ENCODE results near the gene MSRB1. TPM values are rescaled to one million over a fixed set of nuclear protein-coding genes. Genes with fewer than 3 reads are reported as not detected.
"Not testable (repeated sequence)": the region's sequence is repeated elsewhere in the genome, so short reads cannot be mapped to it uniquely, and the experiment has no call there.

Gene MSRB1
- total RNA-seq, 4 donors from 2014 or later = 17.3 to 46.6 (median 38.3) TPM

- H3K4me3 ChIP-seq = peak overlapping the region; percentile 78 to 96 (median 92)
- H3K36me3 ChIP-seq = peaks cover 0 to 25% (median 0%) of the 10 kb centered on the region in 3 donors
- H3K27me3 ChIP-seq = no peaks in the 10 kb centered on the region
- H3K9me3 ChIP-seq = no peaks in the 10 kb centered on the region
- H3K27ac ChIP-seq = peak overlapping the region; percentile 95 to 100 (median 96)
- peak in 1 of 2 donors; percentile 49 for TF ChIP-seq POLR2A (IDR thresholded peaks at IDR 0.05)
- TF ChIP-seq CTCF (IDR thresholded peaks at IDR 0.05) = no peak
- DNase-seq = no peak
- peaks cover 3 to 29% (median 19%) of the 10 kb centered on the region in 4 donors for H3K4me1 ChIP-seq
Observed at GRCh38 chr16:1965396-1966001, 22.5 kb upstream of the MSRB1 start.

- Histone ChIP-seq H3K27me3 (no peaks in the 10 kb centered on the region), H3K9me3 (no peaks in the 10 kb centered on the region), H3K4me3 (peak within 1 kb of the TSS; percentile 78 to 96 (median 92)), H3K36me3 (peaks cover 0 to 25% (median 0%) of the 10 kb centered on the region in 3 donors), H3K4me1 (peaks cover 3 to 33% (median 22%) of the 10 kb centered on the region in 4 donors), H3K27ac (peak within 1 kb of the TSS; percentile 95 to 100 (median 96))
- peak; percentile 98 to 100 (median 100) for DNase-seq
- TF ChIP-seq POLR2A (IDR thresholded peaks at IDR 0.05) = peak; percentile 94 to 96
- TF ChIP-seq CTCF (IDR thresholded peaks at IDR 0.05) = no peak
Observed at GRCh38 chr16:1964506-1965395, 21.8 kb upstream of the MSRB1 start, which contains the start of gene RPS2. RPS2 (minus strand) TSS chr16:1964826; CDS start chr16:1964625, 201 bp downstream.

GRCh38 chr16:1963806-1964505 lies 21.0 kb upstream of the MSRB1 start:
- peak; percentile 35 to 70 (median 67) for DNase-seq
- peaks cover 0 to 25% (median 0%) of the 10 kb centered on the region in 3 donors for H3K36me3 ChIP-seq
- TF ChIP-seq POLR2A (IDR thresholded peaks at IDR 0.05) = no peak
- peak in 3 of 6 experiments; percentile 16 to 30 (median 30) for TF ChIP-seq CTCF (IDR thresholded peaks at IDR 0.05)
- peaks cover 3 to 35% (median 23%) of the 10 kb centered on the region in 4 donors for H3K4me1 ChIP-seq
- peak overlapping the region; percentile 78 to 96 (median 92) for H3K4me3 ChIP-seq
- H3K27me3 ChIP-seq = no peaks in the 10 kb centered on the region
- no peaks in the 10 kb centered on the region for H3K9me3 ChIP-seq
- peak overlapping the region; percentile 95 to 100 (median 96) for H3K27ac ChIP-seq

GRCh38 chr16:1962161-1963153 lies 19.5 kb upstream of the MSRB1 start:
- not testable (repeated sequence) for H3K9me3 ChIP-seq, H3K27me3 ChIP-seq, DNase-seq
- Histone ChIP-seq H3K4me3 (peak overlapping the region in 1 of 4 donors; percentile 90), H3K36me3 (peaks cover 0 to 25% (median 0%) of the 10 kb centered on the region in 3 donors), H3K27ac (peak overlapping the region in 1 of 4 donors; percentile 97), H3K4me1 (peaks cover 3 to 38% (median 24%) of the 10 kb centered on the region in 4 donors)

GRCh38 chr16:1961651-1962067 lies 18.7 kb upstream of the MSRB1 start:
- no peak overlapping the region for H3K4me3 ChIP-seq
- H3K9me3 ChIP-seq = no peaks in the 10 kb centered on the region
- H3K27me3 ChIP-seq = no peaks in the 10 kb centered on the region
- DNase-seq = no peak
- peak overlapping the region in 3 of 4 donors; percentile 1 to 89 (median 2) for H3K27ac ChIP-seq
- TF ChIP-seq POLR2A (IDR thresholded peaks at IDR 0.05) (no peak), CTCF (IDR thresholded peaks at IDR 0.05) (no peak)
- H3K36me3 ChIP-seq = peaks cover 0 to 25% (median 0%) of the 10 kb centered on the region in 3 donors
- H3K4me1 ChIP-seq = peaks cover 3 to 38% (median 24%) of the 10 kb centered on the region in 4 donors

All from Peyer's patch (tissue), 4 donors.